AG10803 (cell line): Measurements from ENCODE around the gene IQGAP3.

Experiments
- DNase-seq: peaks from one replicate; pipeline ENCODE4 v3.0.0; 2010; ENCODE audit warnings: low read depth
- H3K4me3 ChIP-seq: 2 replicates; pipeline ENCODE4 v1.5.1; 2011; ENCODE audit warnings: mild to moderate bottlenecking, low read length, control low read depth
- CTCF ChIP-seq: conservative IDR thresholded peaks from 2 replicates; pipeline ENCODE4 v1.5.1; 2011; ENCODE audit warnings: mild to moderate bottlenecking, low read length, control low read depth, inconsistent platforms

IQGAP3 gene

GRCh38 chr1:156539818-156540355, 32.5 kb downstream of the IQGAP3 start:
- no peak overlapping the region for H3K4me3 ChIP-seq
- no peak for TF ChIP-seq CTCF
- DNase-seq, result no peak

DNA sequence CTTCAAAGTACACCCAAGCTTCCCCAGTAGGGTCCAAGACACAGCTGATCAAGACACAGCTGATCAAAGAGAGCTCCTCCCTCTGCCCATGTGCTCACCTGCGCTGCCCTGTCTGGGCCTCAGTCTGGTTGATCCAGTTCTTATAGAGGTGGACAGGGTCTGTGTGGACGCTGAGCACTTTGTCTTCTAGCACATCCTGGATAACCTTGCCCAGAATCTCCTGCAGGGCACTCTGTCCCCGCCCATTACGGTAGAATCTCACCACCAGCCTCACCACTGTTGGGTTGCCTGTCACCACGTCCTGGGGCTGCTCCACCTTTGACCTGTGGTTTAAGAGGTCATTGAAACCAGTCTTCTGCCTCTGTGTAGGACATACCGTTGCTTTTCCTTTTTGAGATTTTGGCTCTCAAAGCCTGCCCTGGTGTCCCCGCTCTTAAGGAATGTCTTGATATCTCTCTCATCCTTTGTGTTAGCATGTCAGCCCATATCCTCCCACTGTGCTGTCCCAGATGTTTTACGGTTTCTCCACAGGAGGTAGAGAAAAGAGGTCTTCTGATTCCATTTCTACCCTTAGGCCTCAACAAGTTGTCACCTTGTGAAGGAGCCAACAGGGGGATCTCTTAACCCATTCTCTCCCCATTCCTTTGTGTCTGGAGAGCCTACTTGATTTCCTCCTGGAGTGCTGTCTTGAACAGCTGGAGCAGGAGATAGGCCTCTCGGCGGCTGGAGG, 33.5 kb downstream of the IQGAP3 start:
- no peak for DNase-seq
- TF ChIP-seq CTCF, result no peak

GRCh38 chr1:156537027-156537426, 35.3 kb downstream of the IQGAP3 start:
- TF ChIP-seq CTCF, result no peak
- no peak for DNase-seq
- H3K4me3 ChIP-seq, result no peak overlapping the region

More for the DNA sequence above, 33.5 kb downstream of the IQGAP3 start:
- no peak overlapping the region for H3K4me3 ChIP-seq

DNA sequence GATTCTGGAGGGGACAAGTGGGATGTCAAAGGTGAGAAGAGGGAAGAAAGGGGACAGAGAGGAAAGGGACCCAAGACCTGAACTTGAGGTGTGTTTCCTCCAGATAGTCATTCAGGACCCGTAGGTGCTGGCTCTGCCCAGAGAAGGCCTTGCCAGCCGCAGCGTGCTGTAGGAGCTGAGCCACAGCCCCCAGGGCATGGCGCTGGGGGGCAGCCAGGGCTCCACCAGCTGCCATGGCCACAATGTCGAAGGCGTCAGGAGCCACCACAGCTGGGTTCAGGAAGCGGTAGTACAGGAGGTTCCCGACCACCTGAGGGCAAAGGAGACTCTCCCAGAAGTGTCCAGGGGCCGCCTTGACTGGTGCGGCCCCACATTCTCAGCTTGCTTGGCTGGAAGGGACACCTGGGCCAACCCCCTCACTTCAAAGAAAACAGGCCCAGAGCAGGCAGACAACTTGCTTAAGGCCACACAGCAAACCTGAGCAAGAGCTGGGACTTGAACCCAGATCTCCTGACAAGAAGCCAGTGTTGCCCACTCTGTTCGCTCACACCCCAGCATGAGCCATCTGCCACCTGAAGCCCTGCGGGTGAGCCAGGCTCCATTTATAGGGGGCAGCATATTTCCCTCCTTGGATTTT, 37.8 kb downstream of the IQGAP3 start:
- no peak for DNase-seq
- no peak for TF ChIP-seq CTCF
- H3K4me3 ChIP-seq, result no peak overlapping the region

- no peak for DNase-seq
- no peak overlapping the region for H3K4me3 ChIP-seq
- TF ChIP-seq CTCF, result no peak
Observed at GRCh38 chr1:156533568-156534220, 38.7 kb downstream of the IQGAP3 start.

DNA sequence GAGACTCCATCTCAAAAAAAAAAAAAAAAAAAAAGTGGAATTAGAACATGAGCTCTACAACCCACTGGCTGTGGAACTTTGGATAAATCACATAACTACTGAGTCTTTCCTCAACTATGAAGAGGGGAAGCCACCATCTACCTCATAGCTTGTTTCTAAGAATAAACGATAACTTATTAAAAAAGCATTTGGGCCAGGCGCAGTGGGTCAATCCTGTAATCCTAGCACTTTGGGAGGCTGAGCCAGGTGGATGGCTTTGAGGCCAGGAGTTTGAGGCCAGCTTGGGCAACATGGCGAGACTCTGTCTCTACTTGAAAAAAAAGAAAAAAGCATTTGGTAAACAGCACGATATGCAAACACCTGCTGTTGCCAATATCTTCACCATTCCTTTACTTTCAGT, 40.0 kb downstream of the IQGAP3 start:
- DNase-seq, result no peak
- no peak for TF ChIP-seq CTCF
- H3K4me3 ChIP-seq, result no peak overlapping the region
